ENCODE results near the gene WIPF1. TPM values are rescaled to one million over a fixed set of nuclear protein-coding genes. Genes with fewer than 3 reads are reported as not detected.

The WIPF1 gene
- total RNA-seq, 1 donor from 2014 or later = 15.0 TPM

DNA sequence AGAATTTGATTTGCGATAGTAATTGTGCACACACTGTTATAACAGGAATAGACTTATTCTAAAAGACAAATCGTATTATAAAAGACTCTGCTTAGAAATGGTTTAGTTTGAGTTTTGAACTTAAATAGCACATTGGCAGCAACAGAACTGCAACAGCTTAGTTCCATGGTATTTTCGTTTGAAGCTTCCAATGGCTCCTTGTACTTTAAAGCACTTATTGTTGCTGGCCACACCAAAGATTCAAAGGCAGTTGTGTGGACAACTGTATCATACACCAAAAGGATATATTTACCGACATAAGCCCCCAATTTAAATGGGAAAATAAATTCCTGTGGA, 627 bp downstream of the WIPF1 start:
- TF ChIP-seq, protein P1, sequence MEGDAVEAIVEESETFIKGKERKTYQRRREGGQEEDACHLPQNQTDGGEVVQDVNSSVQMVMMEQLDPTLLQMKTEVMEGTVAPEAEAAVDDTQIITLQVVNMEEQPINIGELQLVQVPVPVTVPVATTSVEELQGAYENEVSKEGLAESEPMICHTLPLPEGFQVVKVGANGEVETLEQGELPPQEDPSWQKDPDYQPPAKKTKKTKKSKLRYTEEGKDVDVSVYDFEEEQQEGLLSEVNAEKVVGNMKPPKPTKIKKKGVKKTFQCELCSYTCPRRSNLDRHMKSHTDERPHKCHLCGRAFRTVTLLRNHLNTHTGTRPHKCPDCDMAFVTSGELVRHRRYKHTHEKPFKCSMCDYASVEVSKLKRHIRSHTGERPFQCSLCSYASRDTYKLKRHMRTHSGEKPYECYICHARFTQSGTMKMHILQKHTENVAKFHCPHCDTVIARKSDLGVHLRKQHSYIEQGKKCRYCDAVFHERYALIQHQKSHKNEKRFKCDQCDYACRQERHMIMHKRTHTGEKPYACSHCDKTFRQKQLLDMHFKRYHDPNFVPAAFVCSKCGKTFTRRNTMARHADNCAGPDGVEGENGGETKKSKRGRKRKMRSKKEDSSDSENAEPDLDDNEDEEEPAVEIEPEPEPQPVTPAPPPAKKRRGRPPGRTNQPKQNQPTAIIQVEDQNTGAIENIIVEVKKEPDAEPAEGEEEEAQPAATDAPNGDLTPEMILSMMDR (IDR thresholded peaks at IDR 0.05; ENCODE audit: borderline replicate concordance) = no peak
- Histone ChIP-seq H3K4me1 (peaks cover 37% of the 10 kb centered on the region), H3K4me3 (peak overlapping the region; percentile 41), H3K27me3 (ENCODE audit: low read depth) (no peaks in the 10 kb centered on the region), H3K27ac (replicated peaks) (peak overlapping the region; percentile 47), H3K36me3 (no peaks in the 10 kb centered on the region), H3K9me3 (replicated peaks) (no peaks in the 10 kb centered on the region)
- DNase-seq = no peak
- intact Hi-C loops (cut with micrococcal nuclease) = no loop called here

DNA sequence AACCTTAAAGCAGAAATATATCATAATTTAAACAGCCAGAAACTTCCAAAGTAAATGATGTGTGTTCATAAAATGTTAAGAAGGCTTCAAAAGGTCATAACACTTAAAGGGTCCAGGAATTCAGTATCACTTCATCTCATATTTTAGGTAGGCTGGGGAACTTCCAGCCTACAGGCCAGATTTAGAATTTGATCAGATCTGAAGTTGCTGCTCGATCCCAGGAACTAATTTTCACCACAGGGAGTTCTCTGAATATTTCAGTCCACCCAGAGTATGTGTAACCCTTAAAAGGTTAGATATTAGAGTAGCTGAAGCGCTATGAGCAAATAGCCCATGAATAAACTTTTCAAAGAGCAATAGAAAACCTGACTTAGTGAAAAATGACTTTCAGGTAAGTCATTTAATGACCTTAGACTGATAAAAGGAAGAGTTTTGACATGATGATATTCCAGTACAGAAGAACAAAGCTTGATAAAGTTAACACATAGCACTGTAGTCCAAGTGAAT, 1.7 kb downstream of the WIPF1 start:
- peak overlapping the region; percentile 4 for H3K27ac ChIP-seq (replicated peaks)
- intact Hi-C loops (cut with micrococcal nuclease) = no loop called here
- H3K4me1 ChIP-seq = peaks cover 37% of the 10 kb centered on the region
- no peaks in the 10 kb centered on the region for H3K27me3 ChIP-seq (ENCODE audit: low read depth)
- no peaks in the 10 kb centered on the region for H3K36me3 ChIP-seq
- no peak for DNase-seq
- peak overlapping the region; percentile 7 for H3K4me3 ChIP-seq
- TF ChIP-seq, protein P1 (IDR thresholded peaks at IDR 0.05; ENCODE audit: borderline replicate concordance) = no peak
- H3K9me3 ChIP-seq (replicated peaks) = no peaks in the 10 kb centered on the region

DNA sequence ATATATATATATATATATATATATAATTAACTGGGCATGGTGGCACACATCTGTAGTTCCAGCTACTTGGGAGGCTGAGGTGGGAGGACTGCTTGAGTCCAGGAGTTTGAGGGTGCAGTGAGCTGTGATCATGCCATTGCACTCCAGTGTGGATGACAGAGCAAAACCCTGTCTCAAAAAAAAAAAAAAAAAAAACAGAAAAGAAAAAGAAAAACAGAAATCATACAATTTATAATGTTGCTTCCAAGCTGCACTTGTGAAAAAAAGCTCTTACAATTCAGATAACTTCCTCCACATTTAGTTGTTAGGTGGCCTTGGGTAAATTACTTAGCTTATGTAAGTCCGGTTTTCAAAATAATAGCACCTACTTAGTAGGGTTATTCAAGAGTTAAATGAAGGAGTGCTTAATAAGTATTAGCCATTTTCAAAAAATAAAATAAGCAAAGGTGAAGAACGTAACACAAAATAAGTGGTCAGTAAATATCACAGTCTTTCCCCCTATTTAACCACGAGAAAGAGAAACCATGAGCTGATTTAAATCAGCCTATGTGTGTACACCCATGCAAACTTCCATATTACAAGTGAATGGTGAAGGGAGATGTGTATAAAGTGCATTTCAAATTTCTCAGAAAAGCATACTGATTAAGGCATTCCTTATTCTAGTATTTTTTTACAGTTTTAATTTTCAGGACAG, 2.3 kb downstream of the WIPF1 start:
- TF ChIP-seq, protein P1 (IDR thresholded peaks at IDR 0.05; ENCODE audit: borderline replicate concordance) = no peak
- Histone ChIP-seq H3K9me3 (replicated peaks) (no peaks in the 10 kb centered on the region), H3K4me1 (peaks cover 37% of the 10 kb centered on the region), H3K27ac (replicated peaks) (peak overlapping the region; percentile 4), H3K4me3 (no peak overlapping the region), H3K27me3 (ENCODE audit: low read depth) (no peaks in the 10 kb centered on the region), H3K36me3 (no peaks in the 10 kb centered on the region)
- intact Hi-C loops (cut with micrococcal nuclease) = no loop called here
- no peak for DNase-seq

DNA sequence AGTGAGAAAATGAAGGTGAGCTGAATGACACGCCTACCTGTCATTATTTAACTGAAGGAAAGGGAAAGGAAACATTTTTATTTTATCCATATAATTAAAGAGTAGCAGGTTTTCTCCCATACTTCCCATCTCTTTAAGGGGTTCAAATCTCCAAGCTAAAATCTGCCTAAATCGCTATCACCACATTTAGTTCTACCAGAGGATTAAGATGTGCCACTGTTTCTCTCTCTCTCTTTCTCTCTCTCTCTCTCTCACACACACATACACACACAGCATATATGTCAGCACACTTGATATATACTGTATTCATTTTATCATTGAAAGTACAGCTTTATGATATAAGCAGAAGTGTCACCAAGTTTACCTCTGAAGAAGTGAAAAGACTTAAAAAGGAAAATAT, 3.1 kb downstream of the WIPF1 start:
- Histone ChIP-seq H3K4me3 (no peak overlapping the region), H3K36me3 (no peaks in the 10 kb centered on the region), H3K27ac (replicated peaks) (peak overlapping the region; percentile 62), H3K27me3 (ENCODE audit: low read depth) (no peaks in the 10 kb centered on the region), H3K9me3 (replicated peaks) (no peaks in the 10 kb centered on the region), H3K4me1 (peaks cover 33% of the 10 kb centered on the region)
- no peak for DNase-seq
- TF ChIP-seq, protein P1 (IDR thresholded peaks at IDR 0.05; ENCODE audit: borderline replicate concordance) = no peak
- intact Hi-C loops (cut with micrococcal nuclease) = no loop called here

DNA sequence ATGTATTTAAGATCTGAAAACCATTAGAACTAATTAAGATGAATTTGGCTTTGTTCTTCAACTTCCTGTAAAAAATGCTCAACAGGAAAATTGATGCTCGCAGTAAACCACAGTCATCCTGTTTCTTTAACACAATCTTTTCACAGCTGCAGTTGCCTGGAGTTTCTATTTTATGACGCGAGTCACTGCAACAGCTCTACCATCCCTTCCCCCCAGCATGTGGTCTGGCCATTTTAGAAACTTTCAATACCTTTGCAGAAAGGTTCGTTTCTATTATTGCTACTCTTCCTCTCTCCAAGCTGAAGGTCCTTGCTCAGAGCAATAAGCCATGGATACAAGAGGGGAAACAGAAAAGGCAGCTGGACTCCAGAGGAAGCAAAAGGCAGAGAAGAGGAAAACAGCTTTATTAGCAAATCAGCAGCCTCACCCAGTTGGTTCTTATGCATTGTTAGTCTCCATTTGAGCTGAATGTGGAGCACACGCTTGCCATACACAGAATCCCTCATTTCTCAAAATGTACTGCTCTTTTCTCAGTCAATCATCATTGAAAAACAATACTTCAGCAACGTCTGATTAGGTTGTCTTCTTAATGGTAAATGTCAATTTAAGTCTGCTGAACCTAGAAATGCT, 3.9 kb downstream of the WIPF1 start:
- H3K27me3 ChIP-seq (ENCODE audit: low read depth) = no peaks in the 10 kb centered on the region
- intact Hi-C loops (cut with micrococcal nuclease) = no loop called here
- no peaks in the 10 kb centered on the region for H3K36me3 ChIP-seq
- TF ChIP-seq, protein P1 (IDR thresholded peaks at IDR 0.05; ENCODE audit: borderline replicate concordance) = no peak
- H3K27ac ChIP-seq (replicated peaks) = peak overlapping the region; percentile 62
- no peaks in the 10 kb centered on the region for H3K9me3 ChIP-seq (replicated peaks)
- H3K4me1 ChIP-seq = peaks cover 36% of the 10 kb centered on the region
- DNase-seq = no peak
- peak overlapping the region; percentile 30 for H3K4me3 ChIP-seq

Measured in left ventricle myocardium inferior (tissue), 1 donor.